ENCODE data around the gene B4GALT7.
A peak's percentile ranks its signal among the peaks of the same experiment; 100 is the strongest.
"Not testable (repeated sequence)": the region's sequence is repeated elsewhere in the genome, so short reads cannot be mapped to it uniquely, and the experiment has no call there.

Gene B4GALT7

GRCh38 chr5:177612215-177612673 is 12.3 kb downstream of the B4GALT7 start:
- no peak overlapping the region for H3K4me3 ChIP-seq (ENCODE audit: low read length)
- DNase-seq (ENCODE audit: low read depth): no peak
- no peak for TF ChIP-seq CTCF (IDR thresholded peaks at IDR 0.05; ENCODE audit: insufficient read depth, low read depth, low read length, missing control alignments)

- TF ChIP-seq CTCF (IDR thresholded peaks at IDR 0.05; ENCODE audit: insufficient read depth, low read depth, low read length, missing control alignments): no peak
- no peak for DNase-seq (ENCODE audit: low read depth)
- no peak overlapping the region for H3K4me3 ChIP-seq (ENCODE audit: low read length)
These were observed 20.6 kb downstream of the B4GALT7 start for GRCh38 chr5:177620560-177620959.

GRCh38 chr5:177624172-177624571 is 24.2 kb downstream of the B4GALT7 start:
- DNase-seq (ENCODE audit: low read depth); H3K4me3 ChIP-seq (ENCODE audit: low read length): not testable (repeated sequence)

GRCh38 chr5:177630186-177630585 is 30.3 kb downstream of the B4GALT7 start:
- H3K4me3 ChIP-seq (ENCODE audit: low read length); DNase-seq (ENCODE audit: low read depth): not testable (repeated sequence)

- not testable (repeated sequence) for DNase-seq (ENCODE audit: low read depth); H3K4me3 ChIP-seq (ENCODE audit: low read length)
These were observed 35.0 kb downstream of the B4GALT7 start for GRCh38 chr5:177634912-177635311.

- H3K4me3 ChIP-seq (ENCODE audit: low read length); DNase-seq (ENCODE audit: low read depth): not testable (repeated sequence)
These were observed 45.5 kb downstream of the B4GALT7 start for GRCh38 chr5:177645462-177645861.

GRCh38 chr5:177651235-177651634 is 51.3 kb downstream of the B4GALT7 start:
- DNase-seq (ENCODE audit: low read depth); H3K4me3 ChIP-seq (ENCODE audit: low read length): not testable (repeated sequence)

- H3K4me3 ChIP-seq (ENCODE audit: low read length); DNase-seq (ENCODE audit: low read depth): not testable (repeated sequence)
- TF ChIP-seq CTCF (IDR thresholded peaks at IDR 0.05; ENCODE audit: insufficient read depth, low read depth, low read length, missing control alignments): peak; percentile 13
These were observed 57.9 kb downstream of the B4GALT7 start for GRCh38 chr5:177657846-177658245.

- not testable (repeated sequence) for H3K4me3 ChIP-seq (ENCODE audit: low read length); DNase-seq (ENCODE audit: low read depth)
These were observed 58.6 kb downstream of the B4GALT7 start for GRCh38 chr5:177658542-177658941.

Measured in epithelial cell of esophagus (primary cell).